ENCODE data around the gene IGFBP2.

DNA sequence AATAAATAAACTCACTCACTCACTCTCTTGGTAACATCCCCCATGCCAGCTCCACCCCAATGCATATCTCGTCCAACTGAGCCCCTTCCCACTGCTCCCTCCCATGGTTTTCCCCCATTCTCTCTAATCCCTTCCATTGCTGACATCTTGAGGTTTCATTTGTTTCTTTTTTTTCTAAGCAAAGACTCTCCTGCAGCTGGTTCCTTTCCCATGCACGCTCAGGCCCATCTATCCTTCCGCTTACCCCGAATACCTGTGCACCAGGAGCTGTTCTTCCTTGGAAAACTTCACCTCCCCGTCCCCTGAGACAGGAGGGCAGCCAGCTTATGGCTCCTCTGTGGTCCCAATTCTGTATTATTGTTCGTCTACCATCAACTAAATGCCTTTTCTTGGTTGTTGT lies 41.7 kb upstream of the IGFBP2 start:
- TF ChIP-seq, protein P1, sequence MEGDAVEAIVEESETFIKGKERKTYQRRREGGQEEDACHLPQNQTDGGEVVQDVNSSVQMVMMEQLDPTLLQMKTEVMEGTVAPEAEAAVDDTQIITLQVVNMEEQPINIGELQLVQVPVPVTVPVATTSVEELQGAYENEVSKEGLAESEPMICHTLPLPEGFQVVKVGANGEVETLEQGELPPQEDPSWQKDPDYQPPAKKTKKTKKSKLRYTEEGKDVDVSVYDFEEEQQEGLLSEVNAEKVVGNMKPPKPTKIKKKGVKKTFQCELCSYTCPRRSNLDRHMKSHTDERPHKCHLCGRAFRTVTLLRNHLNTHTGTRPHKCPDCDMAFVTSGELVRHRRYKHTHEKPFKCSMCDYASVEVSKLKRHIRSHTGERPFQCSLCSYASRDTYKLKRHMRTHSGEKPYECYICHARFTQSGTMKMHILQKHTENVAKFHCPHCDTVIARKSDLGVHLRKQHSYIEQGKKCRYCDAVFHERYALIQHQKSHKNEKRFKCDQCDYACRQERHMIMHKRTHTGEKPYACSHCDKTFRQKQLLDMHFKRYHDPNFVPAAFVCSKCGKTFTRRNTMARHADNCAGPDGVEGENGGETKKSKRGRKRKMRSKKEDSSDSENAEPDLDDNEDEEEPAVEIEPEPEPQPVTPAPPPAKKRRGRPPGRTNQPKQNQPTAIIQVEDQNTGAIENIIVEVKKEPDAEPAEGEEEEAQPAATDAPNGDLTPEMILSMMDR (IDR thresholded peaks at IDR 0.05 in 8 of 11, conservative IDR thresholded peaks at IDR 0.05 in 3 of 11): no peak
- TF ChIP-seq POLR2A (IDR thresholded peaks at IDR 0.05) (no peak), POLR2AphosphoS5 (IDR thresholded peaks at IDR 0.05) (no peak)

Measured in spleen (tissue), 7 donors.